HG03060 (cell line): ENCODE measurements around the gene PRR23A.
"Not testable (repeated sequence)": the region's sequence is repeated elsewhere in the genome, so short reads cannot be mapped to it uniquely, and the experiment has no call there.

Source experiments
- ATAC-seq: cut with Tn5 transposase; IDR thresholded peaks from one replicate; pipeline ENCODE4 v1.9.1; 2021; ENCODE audit warnings: low read depth, moderate number of reproducible peaks; ENCODE audit not compliant: unreplicated experiment

The PRR23A gene

DNA sequence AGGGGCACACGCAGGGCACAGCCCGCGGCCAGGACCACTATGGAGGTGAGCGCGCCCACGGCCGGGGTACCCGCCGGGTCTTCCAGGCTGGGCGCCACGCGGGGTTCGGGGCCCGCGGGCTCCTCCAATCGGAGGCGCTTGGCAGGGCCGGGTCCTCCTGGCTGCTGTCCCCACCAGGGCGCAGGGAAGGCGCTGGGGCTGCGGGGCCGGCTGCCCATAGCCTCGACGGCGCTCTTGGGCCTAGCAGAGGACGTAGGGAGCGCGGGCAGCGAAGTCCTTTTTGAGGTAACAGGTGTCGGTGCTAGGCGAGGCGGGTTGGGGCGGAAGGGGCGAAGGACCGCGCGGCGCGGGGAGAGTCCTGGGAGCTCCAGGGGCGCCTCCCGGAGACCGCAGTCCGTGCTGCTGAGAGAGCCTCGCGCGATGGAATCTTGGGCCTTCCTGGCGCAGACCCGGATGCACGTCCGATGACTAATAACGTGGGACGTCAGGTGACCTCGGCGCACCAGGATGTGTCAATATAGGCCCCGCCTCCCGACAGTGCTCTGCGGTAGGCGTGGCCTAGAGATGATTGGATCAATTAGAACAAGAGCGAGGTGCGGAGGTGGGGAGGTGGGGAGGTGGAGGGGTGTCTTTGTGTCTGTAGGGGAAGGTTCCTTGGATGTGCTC lies at the start of gene PRR23A:
PRR23A (minus strand) TSS at position 218 of the 666 bp plus-strand sequence; CDS start at position 218, 0 bp downstream.
- ATAC-seq = no peak

GRCh38 chr3:139052802-139053600 lies 46.9 kb upstream of the PRR23A start:
- no peak for ATAC-seq

DNA sequence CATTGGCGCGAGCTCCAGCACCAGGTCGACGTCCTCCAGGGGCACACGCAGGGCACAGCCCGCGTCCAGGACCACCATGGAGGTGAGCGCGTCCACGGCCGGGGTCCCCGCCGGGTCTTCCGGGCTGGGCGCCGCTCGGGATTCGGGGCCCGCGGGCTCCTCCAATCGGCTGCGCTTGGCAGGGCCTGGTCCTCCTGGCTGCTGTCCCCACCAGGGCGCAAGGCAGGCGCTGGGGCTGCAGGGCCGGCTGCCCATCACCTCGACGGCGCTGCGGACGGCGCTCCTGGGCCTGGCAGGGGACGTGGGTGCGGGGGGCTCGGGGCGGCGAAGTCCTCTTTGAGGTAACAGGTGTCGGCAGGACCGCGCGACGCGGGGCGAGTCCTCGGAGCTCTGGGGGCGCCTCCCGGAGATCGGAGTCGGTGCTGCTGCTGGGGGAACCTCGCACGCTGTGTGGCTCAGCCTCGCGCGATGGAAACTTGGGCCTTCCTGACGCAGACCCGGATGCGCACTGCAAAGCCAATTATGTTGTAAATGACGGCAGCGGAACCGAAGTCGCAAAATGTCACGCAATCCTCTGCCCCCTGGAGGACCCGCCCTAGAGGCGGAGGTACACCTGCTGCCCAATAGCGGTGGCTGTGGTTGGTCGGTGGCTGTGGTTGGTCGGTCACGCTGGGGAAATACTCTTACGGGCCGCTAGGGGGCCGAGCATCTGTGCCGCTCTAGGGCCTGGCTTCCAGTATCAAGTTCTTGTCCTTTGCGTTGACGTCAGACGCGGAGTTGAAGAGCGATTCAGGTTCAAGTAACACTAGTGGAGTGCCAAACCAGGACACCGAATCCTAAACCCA lies 38.5 kb upstream of the PRR23A start, which contains the start of gene PRR23C:
PRR23C (minus strand) TSS at position 527 of the 845 bp plus-strand sequence; CDS start at position 255, 272 bp downstream.
- no peak for ATAC-seq

- no peak for ATAC-seq
Observed at GRCh38 chr3:139043554-139044365, 37.7 kb upstream of the PRR23A start.

DNA sequence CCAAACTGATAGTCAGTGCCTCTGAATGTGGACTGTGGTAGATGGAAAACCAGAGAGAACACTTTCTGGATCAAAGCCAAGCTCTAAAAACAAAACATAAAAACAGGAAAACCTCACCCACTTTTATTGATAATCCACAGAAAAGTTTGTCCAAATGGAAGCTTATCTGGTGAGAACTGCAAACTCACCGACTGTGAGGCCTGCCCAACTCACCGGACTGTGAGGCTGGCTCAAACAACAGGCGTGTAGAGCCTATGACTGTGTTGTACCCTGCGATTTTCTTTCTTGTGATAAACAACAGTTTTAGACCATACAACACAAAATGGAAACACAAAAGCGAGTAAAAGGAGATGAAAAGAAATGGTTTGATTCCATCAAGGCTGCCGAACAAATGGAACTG lies 31.4 kb upstream of the PRR23A start:
- ATAC-seq = no peak

DNA sequence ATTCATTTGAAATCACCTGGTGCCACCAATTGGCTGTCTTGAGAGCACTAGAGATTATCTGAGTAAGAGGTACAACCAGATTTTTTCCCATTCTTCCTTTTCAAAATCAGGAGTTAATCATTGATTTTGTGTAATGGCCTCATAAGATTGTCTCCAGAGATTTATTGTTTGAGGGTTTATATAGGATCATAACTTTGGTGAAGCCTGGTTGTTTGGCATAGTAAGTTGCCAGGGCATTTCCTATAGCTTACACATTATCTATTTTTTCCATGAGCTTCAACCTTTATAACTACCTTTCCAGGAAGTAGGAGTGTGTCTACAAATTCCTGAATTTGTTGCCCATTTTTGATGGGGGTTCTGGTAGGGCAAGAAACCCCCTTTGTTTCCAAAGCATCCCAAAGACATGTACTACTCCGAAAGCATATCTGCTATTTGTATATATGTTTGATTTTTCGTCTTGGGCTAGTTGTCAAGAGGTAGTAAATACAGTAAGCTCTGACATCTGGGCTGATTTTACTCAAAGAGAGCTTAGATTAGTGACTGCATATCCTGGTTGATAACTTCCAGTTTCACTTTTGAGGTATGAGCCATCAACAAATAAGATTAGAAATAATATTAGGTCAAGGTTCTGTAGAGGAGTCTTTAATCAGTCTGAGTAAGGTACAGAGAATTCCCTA lies 26.4 kb upstream of the PRR23A start:
- no peak for ATAC-seq

DNA sequence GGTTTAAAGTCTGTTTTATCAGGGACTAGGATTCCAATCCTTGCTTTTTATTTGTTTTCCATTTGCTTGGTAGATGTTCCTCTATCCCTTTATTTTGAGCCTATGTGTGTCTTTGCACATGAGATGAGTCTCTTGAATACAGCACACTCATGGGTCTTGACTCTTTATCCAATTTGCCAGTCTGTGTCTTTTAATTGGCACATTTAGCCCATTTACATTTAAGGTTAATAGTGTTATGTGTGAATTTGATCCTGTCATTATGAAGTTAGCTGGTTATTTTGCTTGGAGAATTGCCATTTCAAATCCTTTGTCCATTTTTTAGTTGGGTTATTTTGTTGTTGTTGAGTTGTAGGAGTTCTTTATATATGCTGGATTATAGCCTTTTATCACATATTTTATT lies 24.5 kb upstream of the PRR23A start:
- not testable (repeated sequence) for ATAC-seq

DNA sequence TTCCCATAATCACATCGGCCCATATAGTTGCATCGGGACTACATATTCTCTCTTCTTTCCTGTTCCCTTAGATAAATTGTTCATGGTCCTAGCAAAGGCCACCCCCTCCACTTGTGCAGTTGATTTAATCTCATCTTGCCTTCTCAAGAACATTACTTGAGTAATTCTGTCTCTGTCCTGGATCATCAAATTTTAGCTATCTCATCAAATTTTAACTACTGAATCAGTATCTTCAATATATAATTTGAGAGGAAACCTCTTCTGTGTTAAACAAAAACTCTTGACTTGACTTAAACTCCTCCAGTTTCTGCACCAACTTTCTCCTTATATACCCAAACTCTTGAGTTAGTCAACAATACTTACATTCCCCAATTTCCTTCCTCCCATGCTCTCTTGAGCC lies 18.9 kb upstream of the PRR23A start:
- no peak for ATAC-seq

- no peak for ATAC-seq
Observed at GRCh38 chr3:139020868-139021234, 14.8 kb upstream of the PRR23A start, which contains the start of gene PRR23B. Gene PRR23B (minus strand): TSS chr3:139020926. CDS start chr3:139020661, 265 bp downstream.

GRCh38 chr3:139020036-139020867 lies 14.2 kb upstream of the PRR23A start:
- ATAC-seq = no peak

GRCh38 chr3:139016430-139017048 lies 10.5 kb upstream of the PRR23A start:
- ATAC-seq = no peak

DNA sequence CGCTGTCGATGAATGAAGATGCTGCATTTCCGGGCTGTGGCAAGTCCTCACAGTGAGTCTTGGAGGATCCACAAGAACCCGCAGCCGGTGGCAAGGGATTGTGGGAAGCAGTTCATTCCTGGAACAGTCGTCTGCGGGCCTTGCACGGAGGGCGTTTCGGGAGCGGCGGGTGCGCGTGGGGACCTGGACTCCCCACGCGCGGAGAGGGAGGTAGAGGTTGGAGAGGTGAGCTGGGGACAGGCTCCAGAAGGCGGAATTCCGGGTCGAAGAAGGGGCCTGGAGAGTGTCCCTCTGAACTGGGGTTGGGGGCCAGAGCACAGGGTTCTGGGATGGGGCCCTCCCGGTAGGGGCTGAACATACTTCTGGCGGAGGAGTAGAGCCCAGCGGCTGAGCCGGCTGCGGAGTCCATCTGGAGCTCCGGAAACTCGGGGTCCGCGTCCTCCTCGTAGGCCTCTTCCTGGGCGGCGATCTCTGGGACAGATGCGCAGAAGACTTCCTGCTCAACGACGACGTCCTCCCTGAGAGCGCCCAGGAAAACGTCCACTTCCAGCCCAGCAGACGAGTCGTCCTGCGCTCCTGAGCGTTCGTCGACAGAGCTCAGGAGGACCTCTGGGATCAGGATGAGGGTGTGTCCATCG lies 593 bp downstream of the PRR23A start:
- ATAC-seq = no peak

DNA sequence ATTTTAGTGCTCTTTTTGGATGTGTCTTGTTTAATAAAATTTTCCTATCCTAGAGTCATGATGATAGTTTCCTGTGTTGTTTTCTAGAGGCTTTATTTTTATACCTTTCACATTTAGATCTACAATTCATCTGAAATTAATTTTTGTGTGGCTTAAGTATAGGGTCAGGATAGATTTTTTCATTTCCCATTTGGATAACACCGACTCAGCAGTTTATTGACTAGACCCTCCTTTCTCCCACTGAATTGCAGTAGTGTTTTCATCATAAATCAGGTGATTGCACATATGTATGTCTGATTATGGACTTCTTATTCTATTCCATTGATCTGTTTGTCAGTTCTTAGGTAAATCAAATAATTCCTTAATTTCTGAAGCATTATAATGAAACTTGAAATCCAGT lies 10.4 kb downstream of the PRR23A start:
- no peak for ATAC-seq

DNA sequence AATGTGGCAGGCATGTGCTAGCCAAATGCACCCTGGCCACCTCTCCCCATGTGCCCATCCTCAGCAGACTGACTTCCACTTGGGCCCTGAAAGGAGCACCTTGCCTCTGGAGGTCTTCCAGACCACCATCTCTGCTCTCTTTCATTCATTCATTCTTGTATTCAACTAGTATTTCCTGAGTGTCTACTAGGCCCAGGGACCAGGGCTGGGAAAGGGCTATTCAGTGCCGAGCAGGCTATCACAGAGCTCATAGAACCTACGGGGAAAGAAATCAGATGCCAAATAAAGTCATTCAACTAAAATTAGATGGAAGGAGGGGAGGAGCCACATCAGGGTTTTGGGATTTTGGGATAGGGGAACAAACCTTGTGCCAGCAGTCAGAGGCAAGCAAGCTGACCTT lies 18.9 kb downstream of the PRR23A start:
- no peak for ATAC-seq

- no peak for ATAC-seq
Observed at GRCh38 chr3:138985932-138986331, 20.1 kb downstream of the PRR23A start.

- ATAC-seq = no peak
Observed at GRCh38 chr3:138984816-138985215, 21.3 kb downstream of the PRR23A start.

DNA sequence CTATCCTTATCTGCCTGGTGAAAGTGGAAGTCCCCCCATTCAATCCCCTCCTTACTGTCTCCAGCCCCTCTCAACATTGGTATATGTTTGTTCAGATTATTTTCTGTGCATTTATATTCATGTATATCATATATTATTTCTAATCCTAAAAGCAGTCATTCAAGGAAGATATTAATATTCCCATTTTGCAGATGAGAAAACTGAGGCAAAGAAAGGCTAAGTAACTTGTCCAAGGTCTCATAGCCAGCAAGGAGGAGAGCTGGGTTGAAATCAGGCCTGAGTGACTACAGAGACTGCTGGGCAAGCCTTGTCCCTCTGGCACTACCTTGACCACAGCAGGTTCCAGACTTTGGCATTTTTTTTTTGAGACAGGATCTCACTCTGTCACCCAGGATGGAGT lies 30.0 kb downstream of the PRR23A start:
- ATAC-seq = no peak

- no peak for ATAC-seq
Observed at GRCh38 chr3:138975351-138975750, 30.7 kb downstream of the PRR23A start.
